ENCODE data around the gene ADGRG4. TPM values are rescaled to one million over a fixed set of nuclear protein-coding genes. Genes with fewer than 3 reads are reported as not detected.

ADGRG4 gene
- total RNA-seq, 1 experiment from 2014 or later: not detected

- Mint-ChIP-seq H3K9me3 (no peaks in the 10 kb centered on the region), H3K27me3 (ENCODE audit: low read depth) (no peaks in the 10 kb centered on the region), H3K4me1 (peaks cover 10% of the 10 kb centered on the region), H3K27ac (no peak overlapping the region), H3K36me3 (no peaks in the 10 kb centered on the region), H3K4me3 (no peak overlapping the region)
- DNase-seq (ENCODE audit: low spot score): no peak
- no peak for TF ChIP-seq SMAD3 (CRISPR knock-in tag; IDR thresholded peaks at IDR 0.05; ENCODE audit: borderline replicate concordance)
- TF ChIP-seq ESRRA (CRISPR knock-in tag; IDR thresholded peaks at IDR 0.05; ENCODE audit: borderline replicate concordance): no peak
- TF ChIP-seq NFATC4 (CRISPR knock-in tag; IDR thresholded peaks at IDR 0.05): no peak
- TF ChIP-seq TCF7 (CRISPR knock-in tag; IDR thresholded peaks at IDR 0.05; ENCODE audit: low read depth): no peak
- TF ChIP-seq PRRX2 (CRISPR knock-in tag; IDR thresholded peaks at IDR 0.05): no peak
- POLR2A ChIA-PET: no interaction called here
- CTCF ChIA-PET: no interaction called here
- no peak for ATAC-seq
These were observed 38.5 kb upstream of the ADGRG4 start for GRCh38 chrX:136262243-136262642.

GRCh38 chrX:136262812-136263315, 37.9 kb upstream of the ADGRG4 start:
- Mint-ChIP-seq H3K4me3 (no peak overlapping the region), H3K27me3 (ENCODE audit: low read depth) (no peaks in the 10 kb centered on the region), H3K27ac (no peak overlapping the region), H3K9me3 (no peaks in the 10 kb centered on the region), H3K4me1 (peaks cover 10% of the 10 kb centered on the region), H3K36me3 (no peaks in the 10 kb centered on the region)
- ChIA-PET CTCF (no interaction called here), POLR2A (no interaction called here)
- TF ChIP-seq GTF2I (CRISPR knock-in tag; conservative IDR thresholded peaks at IDR 0.05): no peak
- TF ChIP-seq STAT6 (CRISPR knock-in tag; conservative IDR thresholded peaks at IDR 0.05; ENCODE audit: low read depth): no peak
- no peak for TF ChIP-seq NR3C1 (CRISPR knock-in tag; conservative IDR thresholded peaks at IDR 0.05; ENCODE audit: low read depth)
- no peak for TF ChIP-seq CREB1 (CRISPR knock-in tag; IDR thresholded peaks at IDR 0.05)
- no peak for TF ChIP-seq E2F4 (CRISPR knock-in tag; IDR thresholded peaks at IDR 0.05; ENCODE audit: borderline replicate concordance, low read depth)
- TF ChIP-seq JAZF1 (CRISPR knock-in tag; IDR thresholded peaks at IDR 0.05): no peak
- TF ChIP-seq TEAD4 (CRISPR knock-in tag; IDR thresholded peaks at IDR 0.05): no peak
- no peak for TF ChIP-seq JUN (CRISPR knock-in tag; IDR thresholded peaks at IDR 0.05)
- no peak for TF ChIP-seq ZNF423 (CRISPR knock-in tag; IDR thresholded peaks at IDR 0.05)
- no peak for TF ChIP-seq ZNF671 (CRISPR knock-in tag; IDR thresholded peaks at IDR 0.05)
- TF ChIP-seq ZNF512 (CRISPR knock-in tag; IDR thresholded peaks at IDR 0.05; ENCODE audit: borderline replicate concordance): no peak
- TF ChIP-seq AR (CRISPR knock-in tag; IDR thresholded peaks at IDR 0.05): no peak
- no peak for TF ChIP-seq GRHL2 (CRISPR knock-in tag; IDR thresholded peaks at IDR 0.05; ENCODE audit: insufficient replicate concordance, severe bottlenecking)
- peak; percentile 51 for TF ChIP-seq USF1 (CRISPR knock-in tag; IDR thresholded peaks at IDR 0.05)
- peak; percentile 69 for TF ChIP-seq USF2 (CRISPR knock-in tag; IDR thresholded peaks at IDR 0.05)
- ATAC-seq (peak; percentile 69), DNase-seq (ENCODE audit: low spot score) (no peak)

All from WTC11 (cell line).